Stimulated activated naive B cell treated with anti-CD40 and anti-IgM and Interleukin-4, amounts not matched to agents 10 μg/mL and 1 μg/mL and 100 μg/mL, for 72 hours (primary cell): ENCODE measurements around the gene MACROH2A1.

ENCODE experiments used
- ATAC-seq, 2 donors: fragments of 150-1000 bp; cut with Tn5 transposase; replicated peaks; 2 replicates each; pipeline ENCODE4 v1.10.0; 2021; ENCODE audit warnings: moderate library complexity in 1 of 2
- DNase-seq: peaks from one replicate; pipeline ENCODE4 v3.0.0; 2021
- H3K27ac Mint-ChIP-seq: one replicate; pipeline ENCODE4 v1.8.0; 2022; ENCODE audit warnings: mild to moderate bottlenecking, mixed read lengths
- H3K27me3 Mint-ChIP-seq, 2 donors: one replicate each; pipeline ENCODE4 v1.8.0; 2022; ENCODE audit warnings: mixed read lengths in 2 of 2
- H3K36me3 Mint-ChIP-seq, 2 donors: one replicate each; pipeline ENCODE4 v1.8.0; 2022; ENCODE audit warnings: mixed read lengths in 2 of 2, mild to moderate bottlenecking in 1 of 2
- H3K4me1 Mint-ChIP-seq, 2 donors: one replicate each; pipeline ENCODE4 v1.8.0; 2022; ENCODE audit warnings: mixed read lengths in 2 of 2, mild to moderate bottlenecking in 1 of 2
- H3K4me3 Mint-ChIP-seq, 2 donors: one replicate each; pipeline ENCODE4 v1.8.0; 2022; ENCODE audit warnings: mild to moderate bottlenecking in 2 of 2, mixed read lengths in 2 of 2, moderate library complexity in 1 of 2
- H3K9me3 Mint-ChIP-seq, 2 donors: one replicate each; pipeline ENCODE4 v1.8.0; 2022; ENCODE audit warnings: mixed read lengths in 2 of 2, mild to moderate bottlenecking in 1 of 2

Gene MACROH2A1

DNA sequence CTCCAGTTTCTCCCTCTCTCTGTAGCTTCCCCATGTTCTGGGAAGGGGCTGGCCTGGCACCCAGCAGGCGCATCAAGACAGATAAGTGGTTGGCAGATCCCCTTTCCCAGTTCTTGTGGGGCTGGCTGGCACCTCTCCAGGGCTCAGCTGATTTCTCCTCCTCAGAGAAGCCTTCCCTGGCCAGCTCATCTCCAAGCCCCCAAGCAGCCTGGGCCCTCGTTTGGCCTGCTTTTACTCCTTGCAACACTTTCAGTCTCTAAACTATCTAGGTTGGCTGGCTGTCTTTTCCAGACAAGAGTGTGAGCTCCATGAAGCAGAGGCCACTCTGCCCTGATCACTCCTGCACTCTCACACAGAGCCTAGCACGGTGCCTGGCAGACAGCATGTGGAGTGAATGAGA is 13.5 kb downstream of the MACROH2A1 start:
- peaks cover 19 to 56% of the 10 kb centered on the region in 2 donors for H3K4me1 Mint-ChIP-seq
- no peaks in the 10 kb centered on the region for H3K27me3 Mint-ChIP-seq
- H3K9me3 Mint-ChIP-seq = no peaks in the 10 kb centered on the region
- ATAC-seq (no peak), DNase-seq (no peak)
- peak overlapping the region; percentile 26 for H3K27ac Mint-ChIP-seq
- H3K4me3 Mint-ChIP-seq = no peak overlapping the region
- peaks cover 56 to 87% of the 10 kb centered on the region in 2 donors for H3K36me3 Mint-ChIP-seq

DNA sequence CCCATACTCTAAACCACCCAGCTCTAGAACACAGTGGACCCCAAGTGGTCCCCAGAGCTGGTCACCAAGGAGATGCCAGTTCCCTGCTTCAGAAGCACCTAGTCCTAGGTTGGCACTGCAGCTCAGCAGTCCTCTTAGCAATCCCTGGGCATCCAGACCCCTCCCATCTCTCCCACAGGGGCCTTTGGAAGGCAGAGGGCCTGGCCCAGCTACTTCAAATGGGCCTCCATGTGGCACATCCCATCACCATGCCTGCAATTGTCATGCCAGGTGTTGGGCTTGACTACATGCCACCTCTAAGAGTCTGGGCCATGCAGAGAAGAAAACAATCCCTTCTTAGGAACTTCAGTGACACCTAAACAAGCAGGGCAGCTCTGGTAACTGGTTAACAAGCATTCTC is 14.1 kb downstream of the MACROH2A1 start:
- DNase-seq = no peak
- H3K36me3 Mint-ChIP-seq = peaks cover 59 to 86% of the 10 kb centered on the region in 2 donors
- H3K27me3 Mint-ChIP-seq = no peaks in the 10 kb centered on the region
- no peak overlapping the region for H3K4me3 Mint-ChIP-seq
- no peak overlapping the region for H3K27ac Mint-ChIP-seq
- no peaks in the 10 kb centered on the region for H3K9me3 Mint-ChIP-seq
- ATAC-seq = no peak
- H3K4me1 Mint-ChIP-seq = peaks cover 19 to 57% of the 10 kb centered on the region in 2 donors

DNA sequence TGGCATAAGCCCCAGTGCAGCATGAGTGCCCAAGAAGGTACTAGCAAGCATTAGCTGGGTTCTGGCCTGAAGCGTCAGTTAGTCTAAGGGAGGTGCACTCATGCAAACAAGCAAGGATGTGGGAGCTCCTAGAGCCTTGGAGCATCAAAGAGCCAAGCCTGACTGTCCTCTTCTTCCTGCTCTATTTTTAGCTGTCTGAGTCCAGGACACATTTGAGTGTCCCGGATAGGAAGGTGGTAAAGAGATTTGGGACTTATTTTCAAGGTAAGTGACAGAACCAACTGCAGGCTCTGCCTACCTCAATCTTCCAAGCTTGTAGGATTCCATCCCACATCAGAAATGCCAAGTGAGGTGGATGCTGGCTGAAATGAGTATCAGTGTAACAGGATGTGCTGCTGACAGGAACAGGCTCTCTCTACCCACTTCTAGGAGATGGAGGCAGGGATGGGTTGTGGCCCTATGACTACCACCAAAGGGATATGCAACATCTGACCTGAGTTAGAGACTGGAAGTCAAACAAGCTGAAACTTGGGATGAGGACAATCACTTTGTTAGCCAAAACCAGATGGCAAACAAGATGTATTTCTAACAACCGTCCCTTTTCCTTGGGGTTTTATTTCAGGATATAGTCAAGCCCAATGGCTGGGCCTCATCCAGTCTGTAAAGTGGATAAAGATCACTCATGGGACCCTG is 15.1 kb downstream of the MACROH2A1 start:
- H3K36me3 Mint-ChIP-seq = peaks cover 63 to 89% of the 10 kb centered on the region in 2 donors
- H3K27me3 Mint-ChIP-seq = no peaks in the 10 kb centered on the region
- peaks cover 26 to 57% of the 10 kb centered on the region in 2 donors for H3K4me1 Mint-ChIP-seq
- H3K4me3 Mint-ChIP-seq = no peak overlapping the region
- DNase-seq (no peak), ATAC-seq (no peak)
- H3K9me3 Mint-ChIP-seq = no peaks in the 10 kb centered on the region
- H3K27ac Mint-ChIP-seq = no peak overlapping the region

DNA sequence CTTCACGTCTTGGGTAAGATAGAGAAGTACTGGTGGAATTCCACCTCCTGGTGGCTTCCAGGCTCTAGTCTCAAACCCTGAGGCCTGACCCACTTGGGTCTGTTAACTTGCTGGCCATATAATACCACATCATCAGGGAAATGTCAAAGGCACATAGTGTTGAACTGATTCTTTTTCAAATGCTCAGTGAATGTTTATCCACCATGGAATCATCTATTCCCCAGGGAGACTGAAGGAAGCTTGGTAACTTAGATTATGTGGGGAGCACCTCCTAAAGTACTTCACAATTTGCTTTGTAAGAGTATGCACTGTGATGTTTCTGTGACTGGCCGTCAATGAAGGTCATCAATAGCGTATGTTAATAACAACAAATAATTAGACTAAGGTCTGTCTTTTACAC is 16.1 kb downstream of the MACROH2A1 start:
- Mint-ChIP-seq H3K27me3 (no peaks in the 10 kb centered on the region), H3K4me1 (peaks cover 30 to 59% of the 10 kb centered on the region in 2 donors), H3K4me3 (no peak overlapping the region), H3K9me3 (no peaks in the 10 kb centered on the region), H3K36me3 (peaks cover 65 to 88% of the 10 kb centered on the region in 2 donors), H3K27ac (no peak overlapping the region)
- DNase-seq = no peak
- no peak for ATAC-seq

DNA sequence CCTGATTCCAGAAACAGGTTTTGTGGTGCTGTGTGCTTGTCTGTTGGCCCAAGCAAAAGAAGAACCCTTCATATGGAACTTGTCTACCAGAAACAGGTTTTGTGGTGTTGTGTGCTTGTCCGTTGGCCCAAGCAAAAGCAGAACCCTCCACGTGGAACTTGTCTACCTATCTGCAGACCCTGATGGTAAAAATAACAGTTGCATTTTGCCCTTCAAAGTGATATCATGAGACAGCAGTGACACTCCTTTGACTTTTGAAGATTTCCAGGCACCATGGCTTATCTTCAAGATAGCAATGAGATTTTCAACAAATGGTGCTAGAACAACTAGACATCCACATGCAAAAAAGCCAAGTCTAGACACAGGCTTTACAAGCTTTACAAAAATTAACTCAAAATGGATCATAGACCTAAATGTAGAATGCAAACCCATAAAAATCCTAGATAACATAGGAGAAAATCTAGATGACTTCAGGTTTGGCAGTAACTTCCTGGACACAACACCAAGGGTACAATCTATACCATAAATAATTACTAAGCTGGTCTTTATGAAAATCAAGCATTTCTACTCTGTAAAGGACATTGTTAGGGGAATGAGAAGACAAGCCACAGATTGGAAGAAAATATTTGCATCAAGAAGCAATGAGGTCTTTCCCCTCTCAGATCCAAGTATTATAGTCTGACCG is 16.8 kb downstream of the MACROH2A1 start:
- DNase-seq (no peak), ATAC-seq (no peak)
- H3K27me3 Mint-ChIP-seq = no peaks in the 10 kb centered on the region
- H3K9me3 Mint-ChIP-seq = no peaks in the 10 kb centered on the region
- peaks cover 33 to 59% of the 10 kb centered on the region in 2 donors for H3K4me1 Mint-ChIP-seq
- no peak overlapping the region for H3K27ac Mint-ChIP-seq
- H3K36me3 Mint-ChIP-seq = peaks cover 62 to 86% of the 10 kb centered on the region in 2 donors
- no peak overlapping the region for H3K4me3 Mint-ChIP-seq

DNA sequence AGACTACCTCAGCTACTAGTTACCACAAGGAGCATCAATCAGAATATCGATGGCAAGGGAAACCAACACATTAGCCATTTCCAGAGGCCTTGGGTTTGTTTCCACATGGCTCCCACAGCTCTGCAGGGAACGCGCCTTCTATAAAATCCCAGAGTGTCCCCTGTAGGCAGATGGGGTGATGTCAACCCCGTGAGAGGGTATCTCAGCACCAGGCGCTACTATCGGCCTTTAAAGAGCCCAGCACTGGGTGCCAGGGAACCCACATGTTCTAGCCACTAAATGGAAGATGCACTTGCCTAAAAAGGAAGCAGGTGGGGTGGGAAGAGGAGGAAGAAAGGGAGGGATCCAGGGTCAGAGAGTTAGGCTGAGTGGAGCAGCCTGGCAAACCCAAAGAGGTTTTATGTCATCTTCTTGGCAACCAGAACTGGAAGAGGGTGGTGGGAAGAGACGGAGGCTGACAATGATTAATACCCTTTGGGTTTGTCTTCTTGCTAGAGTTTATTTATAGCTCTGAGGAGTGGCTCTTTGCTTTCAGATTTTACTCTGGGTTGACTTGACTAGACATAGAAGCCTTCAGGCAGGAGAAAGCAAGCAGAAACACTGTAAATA is 19.9 kb downstream of the MACROH2A1 start:
- Mint-ChIP-seq H3K27ac (no peak overlapping the region), H3K4me3 (no peak overlapping the region), H3K9me3 (no peaks in the 10 kb centered on the region), H3K4me1 (peaks cover 31 to 61% of the 10 kb centered on the region in 2 donors), H3K27me3 (no peaks in the 10 kb centered on the region), H3K36me3 (peaks cover 57 to 72% of the 10 kb centered on the region in 2 donors)
- ATAC-seq = no peak
- no peak for DNase-seq

DNA sequence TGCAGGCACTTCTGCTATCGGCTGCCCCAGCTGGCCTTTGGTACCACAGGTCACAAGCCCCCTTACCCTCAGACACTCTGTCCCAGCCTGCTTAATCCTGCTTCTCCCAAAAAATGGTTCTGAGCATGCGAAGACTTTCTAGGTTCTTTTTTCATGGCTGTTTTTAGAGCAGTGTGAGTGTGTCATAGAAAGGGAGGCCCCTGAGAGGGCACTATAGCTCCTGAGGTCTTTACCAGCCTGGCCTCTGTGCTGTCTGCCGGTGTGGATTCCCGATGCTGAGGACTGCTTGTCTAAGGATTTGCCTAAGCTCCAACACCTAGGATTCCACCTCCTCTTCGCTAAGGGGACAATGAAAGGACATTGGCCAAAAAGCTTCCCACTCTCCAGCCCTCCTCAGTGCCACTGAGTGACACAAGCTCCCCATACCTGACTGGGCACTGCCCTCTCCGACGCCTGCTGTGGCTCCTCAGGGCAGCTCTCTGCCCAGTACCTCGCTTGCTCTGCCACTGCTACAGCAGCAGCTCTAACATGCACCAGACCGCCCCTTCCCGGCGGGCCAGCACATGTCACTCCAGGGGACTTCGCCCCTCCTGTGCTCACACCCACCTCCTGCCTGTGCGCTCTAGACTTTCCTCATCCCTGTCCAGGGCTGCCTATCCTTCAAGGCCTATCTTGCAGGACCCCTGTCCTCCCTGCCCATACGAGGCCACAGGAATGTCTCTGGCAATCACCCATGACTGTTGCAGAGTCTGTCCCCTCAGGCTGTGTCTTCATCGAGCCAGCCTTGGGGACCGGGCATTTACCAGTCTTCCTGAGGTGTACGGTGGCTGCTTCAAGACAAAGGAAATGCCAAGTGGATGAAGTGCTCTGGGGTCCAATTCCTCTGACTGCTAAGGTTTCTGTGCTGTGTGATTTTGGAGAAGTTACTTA is 21.0 kb downstream of the MACROH2A1 start:
- Mint-ChIP-seq H3K4me1 (peaks cover 39 to 71% of the 10 kb centered on the region in 2 donors), H3K4me3 (peak overlapping the region; percentile 40 to 58), H3K27me3 (no peaks in the 10 kb centered on the region), H3K36me3 (peaks cover 60 to 68% of the 10 kb centered on the region in 2 donors), H3K9me3 (no peaks in the 10 kb centered on the region), H3K27ac (peak overlapping the region; percentile 62)
- ATAC-seq (peak; percentile 41 to 45), DNase-seq (no peak)

DNA sequence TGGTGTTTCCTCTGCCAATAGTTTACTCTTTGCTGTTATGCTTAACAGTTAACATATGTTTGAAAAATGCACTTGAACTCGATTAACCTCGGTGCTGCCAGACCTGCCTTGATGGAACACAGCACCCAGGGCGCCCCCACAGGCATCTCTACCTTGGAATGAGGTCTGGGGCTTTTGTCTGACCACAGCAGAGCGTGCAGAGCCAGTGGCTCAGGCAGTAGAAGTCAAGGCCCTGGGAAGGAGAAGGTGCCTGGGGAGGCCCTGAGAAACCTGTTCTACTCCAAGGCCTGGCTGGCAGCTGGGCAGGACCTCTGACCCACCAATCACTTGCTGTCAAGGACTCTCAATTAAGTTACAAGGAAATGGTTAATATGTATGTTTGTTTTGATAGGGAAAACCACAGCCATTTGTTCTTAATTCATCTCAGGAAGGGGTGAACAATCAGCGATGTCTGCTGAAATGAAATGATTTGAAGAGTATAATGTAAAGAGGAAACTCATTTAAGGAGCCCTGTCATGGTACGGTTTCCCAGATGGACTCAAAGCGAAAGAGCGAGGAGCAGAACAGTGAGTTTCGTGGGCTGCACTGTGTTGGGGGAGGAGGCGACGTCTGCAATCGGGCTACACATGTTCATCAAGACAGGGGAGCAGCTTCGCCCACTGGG is 21.9 kb downstream of the MACROH2A1 start:
- H3K4me3 Mint-ChIP-seq = peak overlapping the region; percentile 40 to 58
- peaks cover 45 to 69% of the 10 kb centered on the region in 2 donors for H3K4me1 Mint-ChIP-seq

DNA sequence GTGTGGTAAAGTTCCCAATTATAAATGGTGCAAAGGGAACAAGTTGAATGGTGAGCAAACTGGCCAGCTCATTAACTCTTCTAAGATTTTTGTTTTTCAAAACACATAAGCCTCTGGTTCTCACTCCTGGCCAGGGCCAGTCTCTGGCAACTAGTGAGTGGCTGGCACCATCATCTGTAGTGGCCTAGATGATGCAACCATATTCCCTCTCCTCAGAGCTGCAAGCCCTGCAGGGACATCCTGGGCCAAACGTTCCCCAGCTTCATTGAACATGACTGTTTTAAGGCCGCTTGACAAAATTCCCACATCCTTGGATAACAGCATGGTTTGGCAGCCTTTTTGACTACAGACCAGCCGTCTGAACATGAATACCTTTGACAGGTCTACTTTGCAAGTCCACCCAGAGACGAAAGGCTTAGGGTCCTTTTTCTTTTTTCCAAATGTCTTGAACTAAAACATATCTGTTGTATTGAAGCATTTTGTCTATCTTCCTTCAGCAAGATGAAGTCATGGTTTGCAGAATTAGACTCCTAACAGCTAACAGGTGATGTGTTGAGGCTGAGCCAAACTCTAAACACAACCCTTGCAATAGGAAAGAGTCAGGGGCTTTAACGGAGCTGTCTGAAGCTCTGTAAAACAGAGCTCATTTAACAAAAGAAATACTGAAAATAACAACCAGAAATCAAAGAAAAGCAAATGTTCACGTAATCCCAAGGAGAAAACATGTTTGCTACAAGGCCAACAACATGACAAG is 23.8 kb downstream of the MACROH2A1 start:
- Mint-ChIP-seq H3K4me1 (peaks cover 44 to 66% of the 10 kb centered on the region in 2 donors), H3K9me3 (no peaks in the 10 kb centered on the region), H3K36me3 (peaks cover 42 to 66% of the 10 kb centered on the region in 2 donors), H3K27me3 (no peaks in the 10 kb centered on the region), H3K4me3 (no peak overlapping the region), H3K27ac (no peak overlapping the region)
- DNase-seq = no peak
- no peak for ATAC-seq

More for the DNA sequence above, 21.9 kb downstream of the MACROH2A1 start:
- ATAC-seq (peak; percentile 93 to 98), DNase-seq (peak; percentile 24)
- peak overlapping the region; percentile 62 for H3K27ac Mint-ChIP-seq
- H3K36me3 Mint-ChIP-seq = peaks cover 52 to 67% of the 10 kb centered on the region in 2 donors
- no peaks in the 10 kb centered on the region for H3K9me3 Mint-ChIP-seq
- no peaks in the 10 kb centered on the region for H3K27me3 Mint-ChIP-seq

DNA sequence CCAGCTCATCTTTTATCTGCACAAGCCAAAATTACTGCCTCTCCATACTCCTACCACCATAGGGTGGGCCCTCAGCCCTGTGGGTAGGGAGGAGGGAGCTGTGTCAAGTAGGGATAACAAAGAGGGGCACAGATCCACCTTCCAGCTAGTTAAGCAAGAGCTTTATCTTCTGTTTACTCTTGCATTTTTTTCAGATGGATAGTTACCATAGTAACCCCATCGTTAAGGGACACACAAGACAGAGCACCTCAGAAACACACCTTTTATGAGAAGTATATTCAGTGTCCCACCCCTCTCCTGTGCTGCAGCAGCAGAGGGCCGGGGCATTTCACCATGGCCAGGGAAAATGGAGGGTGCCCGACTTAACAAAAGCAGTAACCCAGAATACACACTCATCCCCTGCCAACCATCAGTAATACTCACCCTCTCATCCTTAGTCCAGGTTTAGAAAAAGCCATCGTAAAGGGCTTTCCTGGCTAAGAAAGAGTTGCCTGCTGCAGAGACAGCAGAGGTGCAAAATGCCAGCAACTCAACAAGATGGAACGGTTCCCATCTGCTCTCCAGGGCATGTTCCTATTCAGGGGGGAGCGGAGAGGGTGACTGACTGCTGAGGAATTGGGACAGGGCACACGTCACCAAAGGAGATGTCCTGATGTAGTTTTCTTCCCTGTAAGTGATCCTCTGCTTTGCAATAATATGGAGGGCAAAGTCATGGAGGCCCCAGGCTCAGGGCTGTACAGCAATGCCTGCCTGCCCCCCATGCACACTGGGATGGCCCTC is 25.1 kb downstream of the MACROH2A1 start:
- peaks cover 35 to 53% of the 10 kb centered on the region in 2 donors for H3K4me1 Mint-ChIP-seq
- DNase-seq (no peak), ATAC-seq (no peak)
- no peaks in the 10 kb centered on the region for H3K27me3 Mint-ChIP-seq
- H3K4me3 Mint-ChIP-seq = no peak overlapping the region
- H3K27ac Mint-ChIP-seq = no peak overlapping the region
- H3K9me3 Mint-ChIP-seq = no peaks in the 10 kb centered on the region
- peaks cover 34 to 67% of the 10 kb centered on the region in 2 donors for H3K36me3 Mint-ChIP-seq

DNA sequence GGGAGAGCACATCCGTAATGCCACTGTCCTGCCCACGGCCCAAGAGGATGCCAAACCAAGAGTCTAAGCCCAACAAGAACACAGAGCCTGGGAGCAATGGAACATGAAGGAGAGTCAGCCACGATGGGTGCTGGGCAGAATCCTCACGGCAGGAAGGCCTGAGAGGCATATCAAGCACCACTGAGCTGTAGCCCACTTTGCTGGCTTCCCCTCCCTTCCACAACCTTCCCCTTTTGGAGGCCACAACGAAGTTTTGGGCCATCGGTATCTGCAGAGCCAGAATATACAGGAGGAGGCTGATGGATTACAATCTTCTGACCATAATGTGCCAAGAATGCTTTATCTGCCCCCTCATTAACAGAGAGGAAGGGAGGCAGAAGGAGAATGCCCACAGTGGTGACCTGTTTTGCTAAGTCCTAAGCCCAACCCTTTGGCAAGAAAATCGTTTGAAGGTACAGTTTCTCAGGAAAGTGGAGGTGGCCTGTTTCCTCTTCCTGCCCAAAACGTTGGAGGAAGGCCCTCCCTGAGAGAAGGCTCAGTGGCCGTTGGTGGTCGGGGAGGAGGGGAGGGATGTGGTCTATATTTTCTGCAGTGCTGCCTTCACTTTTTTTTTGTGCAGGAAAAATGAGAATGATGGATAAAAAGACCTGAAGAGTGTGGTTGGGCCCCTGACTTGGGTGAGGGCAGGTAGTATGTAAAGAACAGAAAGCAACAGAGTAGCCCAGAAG is 26.2 kb downstream of the MACROH2A1 start:
- peaks cover 24 to 42% of the 10 kb centered on the region in 2 donors for H3K4me1 Mint-ChIP-seq
- H3K27me3 Mint-ChIP-seq = no peaks in the 10 kb centered on the region

More for the DNA sequence above, 26.2 kb downstream of the MACROH2A1 start:
- ATAC-seq = no peak
- Mint-ChIP-seq H3K27ac (no peak overlapping the region), H3K4me3 (no peak overlapping the region), H3K9me3 (no peaks in the 10 kb centered on the region), H3K36me3 (peaks cover 24 to 58% of the 10 kb centered on the region in 2 donors)
- no peak for DNase-seq
